WERI-Rb-1 (cell line): ENCODE measurements around the gene SLC9C2.

Source experiments
- DNase-seq: peaks from one replicate; pipeline ENCODE4 v3.0.0-alpha.2; 2020
- H3K27ac ChIP-seq: fragments of 250-450 bp; sonication (Bioruptor Pico); 2 replicates; pipeline ENCODE4 v1.5.1; 2020; ENCODE audit warnings: mild to moderate bottlenecking, moderate library complexity
- H3K27me3 ChIP-seq: fragments of 250-450 bp; sonication (Bioruptor Pico); 2 replicates; pipeline ENCODE4 v1.5.1; 2021; ENCODE audit warnings: mild to moderate bottlenecking, low read depth, moderate library complexity; ENCODE audit not compliant: insufficient read depth, severe bottlenecking
- H3K36me3 ChIP-seq: fragments of 250-450 bp; sonication (Bioruptor Pico); 2 replicates; pipeline ENCODE4 v1.5.1; 2020; ENCODE audit warnings: mild to moderate bottlenecking, moderate library complexity
- H3K4me3 ChIP-seq: 2 replicates; pipeline ENCODE4 v1.5.1; 2011; ENCODE audit warnings: low read depth, mild to moderate bottlenecking, control low read depth, low read length
- H3K9me3 ChIP-seq: fragments of 250-450 bp; sonication (Bioruptor Pico); 2 replicates; pipeline ENCODE4 v1.5.1; 2021; ENCODE audit warnings: mild to moderate bottlenecking, moderate library complexity; ENCODE audit not compliant: severe bottlenecking
- TF ChIP-seq, protein P1 (sequence below): IDR thresholded peaks from 2 replicates; pipeline ENCODE4 v1.5.1; 2011; ENCODE audit warnings: low read depth, mild to moderate bottlenecking, control low read depth, inconsistent platforms, low read length

SLC9C2 gene

GRCh38 chr1:173554089-173554488 is 48.8 kb downstream of the SLC9C2 start:
- Histone ChIP-seq H3K36me3 (no peaks in the 10 kb centered on the region), H3K4me3 (no peak overlapping the region), H3K9me3 (no peaks in the 10 kb centered on the region), H3K27me3 (no peaks in the 10 kb centered on the region), H3K27ac (no peak overlapping the region)
- TF ChIP-seq, protein P1, sequence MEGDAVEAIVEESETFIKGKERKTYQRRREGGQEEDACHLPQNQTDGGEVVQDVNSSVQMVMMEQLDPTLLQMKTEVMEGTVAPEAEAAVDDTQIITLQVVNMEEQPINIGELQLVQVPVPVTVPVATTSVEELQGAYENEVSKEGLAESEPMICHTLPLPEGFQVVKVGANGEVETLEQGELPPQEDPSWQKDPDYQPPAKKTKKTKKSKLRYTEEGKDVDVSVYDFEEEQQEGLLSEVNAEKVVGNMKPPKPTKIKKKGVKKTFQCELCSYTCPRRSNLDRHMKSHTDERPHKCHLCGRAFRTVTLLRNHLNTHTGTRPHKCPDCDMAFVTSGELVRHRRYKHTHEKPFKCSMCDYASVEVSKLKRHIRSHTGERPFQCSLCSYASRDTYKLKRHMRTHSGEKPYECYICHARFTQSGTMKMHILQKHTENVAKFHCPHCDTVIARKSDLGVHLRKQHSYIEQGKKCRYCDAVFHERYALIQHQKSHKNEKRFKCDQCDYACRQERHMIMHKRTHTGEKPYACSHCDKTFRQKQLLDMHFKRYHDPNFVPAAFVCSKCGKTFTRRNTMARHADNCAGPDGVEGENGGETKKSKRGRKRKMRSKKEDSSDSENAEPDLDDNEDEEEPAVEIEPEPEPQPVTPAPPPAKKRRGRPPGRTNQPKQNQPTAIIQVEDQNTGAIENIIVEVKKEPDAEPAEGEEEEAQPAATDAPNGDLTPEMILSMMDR, result no peak
- DNase-seq, result no peak

- no peak overlapping the region for H3K4me3 ChIP-seq
- H3K27ac ChIP-seq, result no peak overlapping the region
- H3K36me3 ChIP-seq, result no peaks in the 10 kb centered on the region
- H3K9me3 ChIP-seq, result no peaks in the 10 kb centered on the region
- TF ChIP-seq, protein P1, result no peak
- no peaks in the 10 kb centered on the region for H3K27me3 ChIP-seq
- no peak for DNase-seq
These were observed 49.6 kb downstream of the SLC9C2 start for GRCh38 chr1:173553312-173553711.

GRCh38 chr1:173551699-173552098 is 51.2 kb downstream of the SLC9C2 start:
- H3K4me3 ChIP-seq, result no peak overlapping the region
- H3K36me3 ChIP-seq, result no peaks in the 10 kb centered on the region
- no peaks in the 10 kb centered on the region for H3K9me3 ChIP-seq
- TF ChIP-seq, protein P1, result no peak
- no peak overlapping the region for H3K27ac ChIP-seq
- DNase-seq, result no peak
- no peaks in the 10 kb centered on the region for H3K27me3 ChIP-seq

DNA sequence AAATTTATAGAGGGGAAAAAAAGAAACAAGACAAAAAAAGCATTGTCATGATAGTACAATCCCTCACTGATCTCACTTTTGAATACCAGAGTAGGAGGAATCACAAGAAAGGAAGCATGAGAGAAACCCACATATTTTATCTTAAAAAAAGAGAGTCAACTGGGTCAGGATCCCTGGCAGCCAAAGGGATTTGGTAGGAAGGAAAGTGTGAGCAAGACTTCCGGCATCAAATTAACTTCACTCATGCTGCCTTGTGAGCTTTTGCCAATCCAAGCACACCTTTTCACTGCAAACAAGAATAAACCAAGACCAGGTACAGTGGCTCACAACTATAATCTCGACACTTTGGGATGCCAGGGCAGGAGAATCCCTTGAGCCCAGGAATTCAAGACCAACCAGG is 53.1 kb downstream of the SLC9C2 start:
- H3K36me3 ChIP-seq, result no peaks in the 10 kb centered on the region
- H3K27me3 ChIP-seq, result no peaks in the 10 kb centered on the region
- no peaks in the 10 kb centered on the region for H3K9me3 ChIP-seq
- no peak for DNase-seq
- TF ChIP-seq, protein P1, result no peak
- H3K4me3 ChIP-seq, result no peak overlapping the region
- no peak overlapping the region for H3K27ac ChIP-seq

DNA sequence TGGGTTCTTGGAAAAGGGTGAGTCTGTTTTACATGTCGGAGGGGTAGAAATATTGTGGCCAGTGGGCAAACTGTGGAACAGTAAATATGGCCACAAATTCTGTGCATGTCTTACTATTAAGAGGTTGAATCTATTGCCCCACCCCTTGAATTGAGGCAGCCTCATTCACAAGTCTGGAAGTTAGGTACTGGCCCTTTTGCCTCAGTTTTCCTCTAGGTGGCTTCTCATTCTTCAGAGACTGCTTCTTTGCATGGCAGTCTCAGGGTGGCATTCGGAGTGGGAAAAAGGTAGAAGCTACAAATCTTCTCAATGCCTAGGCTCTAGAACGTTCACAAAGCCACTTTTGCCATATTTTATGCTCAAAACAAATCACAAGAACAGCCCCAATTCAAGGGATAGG is 57.2 kb downstream of the SLC9C2 start:
- H3K36me3 ChIP-seq, result no peaks in the 10 kb centered on the region
- H3K4me3 ChIP-seq, result no peak overlapping the region
- H3K27me3 ChIP-seq, result no peaks in the 10 kb centered on the region
- TF ChIP-seq, protein P1, result no peak
- no peak for DNase-seq
- no peak overlapping the region for H3K27ac ChIP-seq
- H3K9me3 ChIP-seq, result peaks cover 6% of the 10 kb centered on the region

GRCh38 chr1:173536223-173536622 is 66.6 kb downstream of the SLC9C2 start:
- TF ChIP-seq, protein P1, result no peak
- H3K36me3 ChIP-seq, result no peaks in the 10 kb centered on the region
- DNase-seq, result no peak
- no peak overlapping the region for H3K27ac ChIP-seq
- no peaks in the 10 kb centered on the region for H3K27me3 ChIP-seq
- no peaks in the 10 kb centered on the region for H3K9me3 ChIP-seq
- no peak overlapping the region for H3K4me3 ChIP-seq
